K562 (cell line): ENCODE measurements around the gene HSPA2. TPM values are rescaled to one million over a fixed set of nuclear protein-coding genes. Genes with fewer than 3 reads are reported as not detected.

Source experiments
- ATAC-seq: fragments of 200-7000 bp; cut with Tn5 transposase; 3 replicates; pipeline ENCODE4 v1.9.1; 2020; ENCODE audit warnings: moderate library complexity
- BruUV-seq: library from RNA; stranded (reverse); fragments of 400-500 nt; replicated peaks from 2 replicates; lab custom pipeline; 2021; lab: Mats Ljungman, UMichigan
- CTCF ChIA-PET: fragments of 300-600 bp; formaldehyde crosslinking; extraction: SDS; loops from one replicate; lab custom pipeline; 2021; ENCODE audit warnings: low intra/inter-chr PET ratio; lab: Yijun Ruan, JAX
- POLR2A ChIA-PET: fragments of 300-600, 350-650 bp; sonication (Branson Sonifier 250); formaldehyde crosslinking; extraction: SDS; loops from one replicate; lab custom pipeline; 2021; ENCODE audit warnings: antibody characterized with exemption, inconsistent platforms; lab: Yijun Ruan, JAX
- DNase-seq, 4 experiments: peaks; one replicate each; pipeline versions ENCODE4 v3.0.0 to v3.0.0-alpha.2; 2011 to 2018; ENCODE audit warnings: low spot score in 3 of 4, mixed read lengths in 3 of 4; ENCODE audit errors: extremely low read depth in 1 of 4
- FAIRE-seq: peaks from 2 replicates; lab custom pipeline; 2011; peaks lifted over from hg19 to GRCh38; lab: Jason Lieb, UNC
- H2AFZ ChIP-seq: 2 replicates; pipeline ENCODE4 v1.6.0; 2011; ENCODE audit warnings: low read depth, low read length, control low read depth, inconsistent platforms
- H3K27ac ChIP-seq: fragments of 200-600 bp; 3 replicates; pipeline ENCODE4 v1.8.0; 2011; ENCODE audit warnings: low read depth, mild to moderate bottlenecking, control low read depth, inconsistent platforms, low read length, moderate library complexity, mixed read lengths; ENCODE audit errors: extremely low read depth
- H3K27me3 ChIP-seq, 2 experiments: fragments of 300-600 bp in 1 of 2; 2 replicates in 1 of 2; 3 replicates in 1 of 2; pipeline versions ENCODE4 v1.6.0 to v1.8.0; 2011; ENCODE audit warnings: inconsistent platforms in 2 of 2, low read length in 2 of 2, mild to moderate bottlenecking in 1 of 2, mixed read lengths in 1 of 2, moderate library complexity in 1 of 2; ENCODE audit not compliant: control insufficient read depth in 2 of 2, insufficient read depth in 2 of 2
- H3K36me3 ChIP-seq: fragments of 300-600 bp; 3 replicates; pipeline ENCODE4 v1.8.0; 2011; ENCODE audit warnings: mild to moderate bottlenecking, low read length, inconsistent platforms; ENCODE audit not compliant: control insufficient read depth, insufficient read depth
- H3K4me1 ChIP-seq, 2 experiments: fragments of 200-600 bp in 1 of 2; replicated peaks in 1 of 2; 2 replicates in 1 of 2; 3 replicates in 1 of 2; pipeline versions ENCODE4 v1.5.1 to v1.8.0; 2011; ENCODE audit warnings: inconsistent platforms in 2 of 2, low read length in 2 of 2, mild to moderate bottlenecking in 1 of 2, mixed read lengths in 1 of 2, moderate library complexity in 1 of 2; ENCODE audit not compliant: control insufficient read depth in 2 of 2, insufficient read depth in 2 of 2
- H3K4me2 ChIP-seq: 2 replicates; pipeline ENCODE4 v1.6.1; 2011; ENCODE audit warnings: low read length, control low read depth, inconsistent platforms, mixed read lengths; ENCODE audit not compliant: insufficient read depth
- H3K4me3 ChIP-seq: fragments of 200-600 bp; sonication (generic), shearing (Covaris generic); 2 replicates; pipeline ENCODE4 v1.5.1; 2016; ENCODE audit warnings: control low read depth, inconsistent platforms
- H3K79me2 ChIP-seq: fragments of 200-600 bp; 3 replicates; pipeline ENCODE4 v1.8.0; 2011; ENCODE audit warnings: low read length, inconsistent platforms; ENCODE audit not compliant: control insufficient read depth, insufficient read depth
- H3K9ac ChIP-seq, 2 experiments: 2 replicates each; pipeline versions ENCODE4 v1.6.0 to v1.6.1; 2011; ENCODE audit warnings: low read depth in 2 of 2, low read length in 2 of 2, control low read depth in 1 of 2, inconsistent platforms in 1 of 2, mild to moderate bottlenecking in 1 of 2, mixed read lengths in 1 of 2; ENCODE audit not compliant: insufficient read depth in 1 of 2
- H3K9me1 ChIP-seq: one replicate; pipeline ENCODE4 v1.6.0; 2011; ENCODE audit warnings: inconsistent platforms, mild to moderate bottlenecking, low read length, moderate library complexity; ENCODE audit not compliant: control insufficient read depth, insufficient read depth
- H3K9me3 ChIP-seq: replicated peaks from 2 replicates; pipeline ENCODE4 v1.5.1; 2011; ENCODE audit warnings: low read depth, low read length, inconsistent platforms; ENCODE audit not compliant: control insufficient read depth, insufficient read depth
- H4K20me1 ChIP-seq: replicated peaks from 2 replicates; pipeline ENCODE4 v1.6.1; 2011; ENCODE audit warnings: low read length, inconsistent platforms, mixed read lengths; ENCODE audit not compliant: control insufficient read depth, insufficient read depth
- ARNT ChIP-seq, 2 experiments: fragments of 450-650 bp; IDR thresholded peaks; 2 replicates each; pipeline ENCODE4 v1.6.1; 2016; ENCODE audit warnings: mild to moderate bottlenecking in 1 of 2
- BRD9 ChIP-seq: fragments of 450-650 bp; IDR thresholded peaks from 2 replicates; pipeline ENCODE4 v1.6.1; 2018; ENCODE audit warnings: low read depth; ENCODE audit not compliant: partially characterized antibody
- CHD2 ChIP-seq: IDR thresholded peaks from 2 replicates; pipeline ENCODE4 v1.6.1; 2011; ENCODE audit warnings: low read depth, low read length
- CREM ChIP-seq: IDR thresholded peaks from 2 replicates; pipeline ENCODE4 v1.6.1; 2014; ENCODE audit warnings: antibody characterized with exemption, low read depth
- EP300 ChIP-seq: IDR thresholded peaks from 2 replicates; pipeline ENCODE4 v1.6.1; 2012; ENCODE audit warnings: low read length, improper control_type of control experiment
- HLTF ChIP-seq: fragments of 450-650 bp; IDR thresholded peaks from 2 replicates; pipeline ENCODE4 v1.6.1; 2016
- KLF16 ChIP-seq: IDR thresholded peaks from 2 replicates; pipeline ENCODE4 v1.6.1; 2016; ENCODE audit warnings: antibody characterized with exemption
- NCOA2 ChIP-seq, 2 experiments: fragments of 450-650 bp; IDR thresholded peaks; 2 replicates each; pipeline ENCODE4 v1.6.1; 2018; ENCODE audit warnings: mild to moderate bottlenecking in 2 of 2, moderate library complexity in 1 of 2; ENCODE audit not compliant: partially characterized antibody in 2 of 2
- SRSF9 ChIP-seq: fragments of 200-400 bp; formaldehyde crosslinking; IDR thresholded peaks from 2 replicates; pipeline ENCODE4 v1.6.1; 2017; ENCODE audit warnings: low read depth, low read length, borderline replicate concordance
- TEAD4 ChIP-seq, 2 experiments: sonication (generic) in 1 of 2; formaldehyde crosslinking in 1 of 2; IDR thresholded peaks; 2 replicates each; pipeline versions ENCODE4 v1.6.1 to v1.8.0; 2012 to 2022; ENCODE audit warnings: borderline replicate concordance in 1 of 2, inconsistent platforms in 1 of 2, low read length in 1 of 2, mild to moderate bottlenecking in 1 of 2, missing genetic modification reagents in 1 of 2
- TFAM ChIP-seq: fragments of 250-450 bp; sonication (Bioruptor Pico); conservative IDR thresholded peaks from 2 replicates; pipeline ENCODE4 v1.5.0; 2021; ENCODE audit warnings: mild to moderate bottlenecking, moderate library complexity
- ZC3H11A ChIP-seq: IDR thresholded peaks from 2 replicates; pipeline ENCODE4 v1.6.1; 2012; ENCODE audit warnings: low read depth, low read length, improper control_type of control experiment
- ZNF232 ChIP-seq: sonication (generic); formaldehyde crosslinking; IDR thresholded peaks from 2 replicates; pipeline ENCODE4 v1.8.0; 2022; ENCODE audit warnings: mild to moderate bottlenecking, missing genetic modification reagents
- ZNF253 ChIP-seq: fragments of 250-450 bp; sonication (Bioruptor Pico); conservative IDR thresholded peaks from 2 replicates; pipeline ENCODE4 v1.6.1; 2021; ENCODE audit warnings: mild to moderate bottlenecking
- ZNF282 ChIP-seq: sonication (generic); formaldehyde crosslinking; IDR thresholded peaks from 2 replicates; pipeline ENCODE4 v1.8.1; 2023; ENCODE audit warnings: missing genetic modification reagents
- ZNF384 ChIP-seq: IDR thresholded peaks from 2 replicates; pipeline ENCODE4 v1.6.1; 2012; ENCODE audit warnings: low read depth, low read length, improper control_type of control experiment
- ZNF444 ChIP-seq: fragments of 250-450 bp; sonication (Bioruptor Pico); IDR thresholded peaks from 2 replicates; pipeline ENCODE4 v1.4.0; 2020; ENCODE audit warnings: mild to moderate bottlenecking, moderate library complexity
- WGBS: fragments of 100-300 bp; shearing (Covaris generic); methylation state at CpG from one replicate; pipeline ENCODE4 v1.1.6; 2016; ENCODE audit warnings: low coverage, mixed read lengths; ENCODE audit not compliant: insufficient coverage; ENCODE audit errors: missing lambda C conversion rate; 5-methylcytosine and 5-hydroxymethylcytosine counted together
- in situ Hi-C: fragments of 300-500 bp; cut with MboI; formaldehyde crosslinking; loops from 4 replicates; pipeline ENCODE4 v1.15.0; 2018; ENCODE audit warnings: inconsistent platforms, mixed read lengths
- intact Hi-C: fragments of 100-400 bp; cut with micrococcal nuclease; formaldehyde crosslinking; loops from 2 replicates; pipeline ENCODE4 v1.14.2; 2022
- polyA plus RNA-seq, 8 experiments: library from polyadenylated mRNA; depleted of rRNA in 4 of 8; stranded (reverse) in 5 of 8; unstranded in 3 of 8; fragments of >200 nt; fragmentation: Nextera tagmentation in 2 of 8; fragmentation: Illumina TruSeq in 1 of 8; extraction: Ambion mirVana in 2 of 8; extraction: Trizol in 1 of 8; gene quantifications; 2 replicates each; pipeline versions ENCODE4 v1.2.1 to v1.2.3, GENCODE V29; 2011 to 2014; ENCODE audit warnings: inconsistent platforms in 1 of 8, missing spikeins in 1 of 8
- total RNA-seq, 7 experiments: library from RNA; depleted of rRNA in 6 of 7; stranded (reverse); fragments of >200 nt in 6 of 7; fragmentation: Illumina TruSeq in 2 of 7; extraction: Trizol in 2 of 7; gene quantifications; 2 replicates each; pipeline versions ENCODE4 v1.2.1 to v1.2.3, GENCODE V29; 2011 to 2021; ENCODE audit warnings: low replicate concordance in 1 of 7
- TF ChIP-seq, protein P1 (sequence below): IDR thresholded peaks from 2 replicates; pipeline ENCODE4 v1.6.1; 2012; ENCODE audit warnings: low read depth, low read length, improper control_type of control experiment, borderline replicate concordance
- TF ChIP-seq, protein P2 (sequence below): fragments of 450-650 bp; IDR thresholded peaks from 2 replicates; pipeline ENCODE4 v1.6.1; 2018; ENCODE audit warnings: mild to moderate bottlenecking, low read depth; ENCODE audit not compliant: partially characterized antibody
- TF ChIP-seq, protein P3 (sequence below): fragments of 450-650 bp; formaldehyde crosslinking; IDR thresholded peaks from 2 replicates; pipeline ENCODE4 v1.4.0; 2020; ENCODE audit warnings: mild to moderate bottlenecking, moderate library complexity

The HSPA2 gene
- total and polyA plus RNA-seq, 9 of the 15 experiments (the other 6 are each of a cell fraction or from before 2014, with no cell fraction given): not detected

DNA sequence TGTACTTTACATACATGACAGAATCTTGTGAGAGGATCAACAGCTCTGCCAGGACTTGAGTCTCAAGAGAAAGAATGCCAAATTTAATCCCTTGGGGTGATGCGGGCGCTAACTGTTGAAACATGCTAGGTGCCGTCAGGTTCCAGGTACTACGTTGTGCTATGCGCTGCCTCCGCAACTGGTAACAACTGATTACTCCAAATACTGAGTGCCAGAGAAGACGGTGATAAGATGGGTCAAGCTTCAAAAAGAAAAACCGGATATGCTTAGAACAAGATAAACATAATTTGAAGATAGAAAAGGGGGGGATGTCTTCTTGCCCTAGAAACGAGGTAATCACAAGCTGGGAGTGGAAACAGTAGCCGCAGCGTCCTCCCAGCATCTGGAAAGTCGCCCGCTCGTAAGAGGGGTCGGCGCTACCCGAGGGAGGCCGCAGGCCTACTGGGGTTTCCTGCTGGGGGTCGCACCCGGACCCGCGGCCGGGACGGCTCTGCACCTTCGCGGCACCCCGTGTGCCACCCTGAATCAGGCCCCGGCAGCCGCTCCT, 37.6 kb upstream of the HSPA2 start:
- ATAC-seq (peak; percentile 0; the same call in 2 of the 3 replicates), DNase-seq (peak in 2 of 4 experiments; percentile 18 to 57), FAIRE-seq (peak; percentile 80)
- 1% methylated on average over 23 of the region's 29 CpGs for WGBS
- in situ Hi-C loops (no loop called here), intact Hi-C loops (no loop called here)
- Histone ChIP-seq H3K36me3 (no peaks in the 10 kb centered on the region; the same call in 2 of the 3 replicates), H3K4me3 (peak overlapping the region; percentile 64), H3K4me2 (peak overlapping the region; percentile 78), H3K27me3 (no peaks in the 10 kb centered on the region), H3K27ac (peak overlapping the region; percentile 91), H3K4me1 (peaks cover 25 to 34% of the 10 kb centered on the region in 2 experiments), H4K20me1 (no peaks in the 10 kb centered on the region), H3K9ac (peak overlapping the region; percentile 85 to 89), H3K9me1 (no peaks in the 10 kb centered on the region), H2AFZ (peak overlapping the region; percentile 90), H3K9me3 (no peaks in the 10 kb centered on the region), H3K79me2 (peaks cover 41% of the 10 kb centered on the region)
- CTCF ChIA-PET: no interaction called here
- BruUV-seq: no TSS peak
- POLR2A ChIA-PET: interaction anchor here (0.6 to 1.0 kb wide), 2 partner anchors 8 to 48 kb away, joined by 3 read pairs; no protein-coding TSS in a partner anchor
- TF ChIP-seq TFAM (CRISPR knock-in tag) (no peak), ZNF253 (CRISPR knock-in tag) (no peak), TEAD4 (IDR thresholded peaks at IDR 0.05; ENCODE audit: low read length) (peak; percentile 61; the same call in 1 of the 2 replicates), TEAD4 (CRISPR knock-in tag; IDR thresholded peaks at IDR 0.05; ENCODE audit: borderline replicate concordance) (no peak), EP300 (peak; percentile 35; the same call in 1 of the 2 replicates), ZC3H11A (no peak), BRD9 (no peak), KLF16 (0 out of 2 replicates have a peak, but pooled peaks have one; percentile 25), ZNF384 (no peak), ZNF282 (CRISPR knock-in tag) (no peak), HLTF (no peak), CREM (0 out of 2 replicates have a peak, but pooled peaks have one; percentile 13), ARNT (IDR thresholded peaks at IDR 0.05) (no peak), ZNF232 (CRISPR knock-in tag) (no peak), NCOA2 (IDR thresholded peaks at IDR 0.05; ENCODE audit: partially characterized antibody in 2 of 2) (no peak), CHD2 (no peak), SRSF9 (no peak), ZNF444 (no peak)
- TF ChIP-seq, protein P1, sequence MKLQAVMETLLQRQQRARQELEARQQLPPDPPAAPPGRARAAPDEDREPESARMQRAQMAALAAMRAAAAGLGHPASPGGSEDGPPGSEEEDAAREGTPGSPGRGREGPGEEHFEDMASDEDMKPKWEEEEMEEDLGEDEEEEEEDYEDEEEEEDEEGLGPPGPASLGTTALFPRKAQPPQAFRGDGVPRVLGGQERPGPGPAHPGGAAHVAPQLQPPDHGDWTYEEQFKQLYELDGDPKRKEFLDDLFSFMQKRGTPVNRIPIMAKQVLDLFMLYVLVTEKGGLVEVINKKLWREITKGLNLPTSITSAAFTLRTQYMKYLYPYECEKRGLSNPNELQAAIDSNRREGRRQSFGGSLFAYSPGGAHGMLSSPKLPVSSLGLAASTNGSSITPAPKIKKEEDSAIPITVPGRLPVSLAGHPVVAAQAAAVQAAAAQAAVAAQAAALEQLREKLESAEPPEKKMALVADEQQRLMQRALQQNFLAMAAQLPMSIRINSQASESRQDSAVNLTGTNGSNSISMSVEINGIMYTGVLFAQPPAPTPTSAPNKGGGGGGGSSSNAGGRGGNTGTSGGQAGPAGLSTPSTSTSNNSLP: no peak
- TF ChIP-seq, protein P2, sequence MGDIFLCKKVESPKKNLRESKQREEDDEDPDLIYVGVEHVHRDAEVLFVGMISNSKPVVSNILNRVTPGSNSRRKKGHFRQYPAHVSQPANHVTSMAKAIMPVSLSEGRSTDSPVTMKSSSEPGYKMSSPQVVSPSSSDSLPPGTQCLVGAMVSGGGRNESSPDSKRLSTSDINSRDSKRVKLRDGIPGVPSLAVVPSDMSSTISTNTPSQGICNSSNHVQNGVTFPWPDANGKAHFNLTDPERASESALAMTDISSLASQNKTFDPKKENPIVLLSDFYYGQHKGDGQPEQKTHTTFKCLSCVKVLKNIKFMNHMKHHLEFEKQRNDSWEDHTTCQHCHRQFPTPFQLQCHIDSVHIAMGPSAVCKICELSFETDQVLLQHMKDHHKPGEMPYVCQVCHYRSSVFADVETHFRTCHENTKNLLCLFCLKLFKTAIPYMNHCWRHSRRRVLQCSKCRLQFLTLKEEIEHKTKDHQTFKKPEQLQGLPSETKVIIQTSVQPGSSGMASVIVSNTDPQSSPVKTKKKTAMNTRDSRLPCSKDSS: no peak
- TF ChIP-seq, protein P3, sequence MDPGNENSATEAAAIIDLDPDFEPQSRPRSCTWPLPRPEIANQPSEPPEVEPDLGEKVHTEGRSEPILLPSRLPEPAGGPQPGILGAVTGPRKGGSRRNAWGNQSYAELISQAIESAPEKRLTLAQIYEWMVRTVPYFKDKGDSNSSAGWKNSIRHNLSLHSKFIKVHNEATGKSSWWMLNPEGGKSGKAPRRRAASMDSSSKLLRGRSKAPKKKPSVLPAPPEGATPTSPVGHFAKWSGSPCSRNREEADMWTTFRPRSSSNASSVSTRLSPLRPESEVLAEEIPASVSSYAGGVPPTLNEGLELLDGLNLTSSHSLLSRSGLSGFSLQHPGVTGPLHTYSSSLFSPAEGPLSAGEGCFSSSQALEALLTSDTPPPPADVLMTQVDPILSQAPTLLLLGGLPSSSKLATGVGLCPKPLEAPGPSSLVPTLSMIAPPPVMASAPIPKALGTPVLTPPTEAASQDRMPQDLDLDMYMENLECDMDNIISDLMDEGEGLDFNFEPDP (CRISPR knock-in tag): no peak
